Activated CD4-positive, alpha-beta T cell treated with anti-CD3 and anti-CD28 coated beads for 24 hours (primary cell): ENCODE data around the gene JMJD8.
A peak's percentile ranks its signal among the peaks of the same experiment; 100 is the strongest.

ENCODE experiments used
- DNase-seq, 2 donors: peaks; one replicate each; pipeline ENCODE4 v3.0.0-alpha.2; 2020; ENCODE audit warnings: low read depth in 2 of 2

Gene JMJD8

DNA sequence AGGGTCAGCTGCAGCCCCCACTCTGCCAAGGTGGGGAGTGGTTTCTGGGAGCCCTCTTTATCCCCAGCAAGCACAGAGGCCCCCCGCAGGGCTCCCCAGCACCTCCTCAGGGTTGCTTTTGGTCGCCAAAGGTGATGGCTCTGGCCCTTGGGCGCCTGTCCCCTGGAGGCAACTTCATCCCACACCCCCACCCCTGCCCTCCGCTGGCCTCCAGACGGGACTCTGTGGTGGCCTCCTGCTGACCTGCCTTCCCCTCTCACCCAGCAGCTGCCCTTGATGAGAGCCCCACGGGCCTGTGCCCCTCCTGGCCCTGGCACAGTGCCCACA lies 24.0 kb downstream of the JMJD8 start:
- no peak for DNase-seq

DNA sequence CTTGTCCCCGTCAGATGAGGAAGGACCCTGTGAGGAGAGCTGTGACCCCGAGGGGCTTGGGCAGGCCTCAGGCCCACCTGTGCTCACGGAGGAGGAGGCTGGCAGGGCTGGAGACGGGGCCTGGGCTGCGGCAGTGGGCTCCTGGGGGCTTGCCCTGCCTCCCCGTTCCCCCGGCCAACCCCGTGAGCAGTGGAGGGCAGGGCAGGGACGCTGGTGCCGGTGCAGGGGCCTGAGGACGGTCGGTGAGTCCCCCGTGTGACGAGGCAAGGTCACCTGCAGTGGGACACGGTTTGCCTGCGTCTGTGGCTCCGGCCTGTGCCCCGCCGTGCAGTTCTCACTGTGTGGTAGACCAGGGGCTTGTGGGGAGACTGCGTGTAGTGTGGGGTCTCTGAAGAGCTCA lies 24.5 kb downstream of the JMJD8 start:
- no peak for DNase-seq

DNA sequence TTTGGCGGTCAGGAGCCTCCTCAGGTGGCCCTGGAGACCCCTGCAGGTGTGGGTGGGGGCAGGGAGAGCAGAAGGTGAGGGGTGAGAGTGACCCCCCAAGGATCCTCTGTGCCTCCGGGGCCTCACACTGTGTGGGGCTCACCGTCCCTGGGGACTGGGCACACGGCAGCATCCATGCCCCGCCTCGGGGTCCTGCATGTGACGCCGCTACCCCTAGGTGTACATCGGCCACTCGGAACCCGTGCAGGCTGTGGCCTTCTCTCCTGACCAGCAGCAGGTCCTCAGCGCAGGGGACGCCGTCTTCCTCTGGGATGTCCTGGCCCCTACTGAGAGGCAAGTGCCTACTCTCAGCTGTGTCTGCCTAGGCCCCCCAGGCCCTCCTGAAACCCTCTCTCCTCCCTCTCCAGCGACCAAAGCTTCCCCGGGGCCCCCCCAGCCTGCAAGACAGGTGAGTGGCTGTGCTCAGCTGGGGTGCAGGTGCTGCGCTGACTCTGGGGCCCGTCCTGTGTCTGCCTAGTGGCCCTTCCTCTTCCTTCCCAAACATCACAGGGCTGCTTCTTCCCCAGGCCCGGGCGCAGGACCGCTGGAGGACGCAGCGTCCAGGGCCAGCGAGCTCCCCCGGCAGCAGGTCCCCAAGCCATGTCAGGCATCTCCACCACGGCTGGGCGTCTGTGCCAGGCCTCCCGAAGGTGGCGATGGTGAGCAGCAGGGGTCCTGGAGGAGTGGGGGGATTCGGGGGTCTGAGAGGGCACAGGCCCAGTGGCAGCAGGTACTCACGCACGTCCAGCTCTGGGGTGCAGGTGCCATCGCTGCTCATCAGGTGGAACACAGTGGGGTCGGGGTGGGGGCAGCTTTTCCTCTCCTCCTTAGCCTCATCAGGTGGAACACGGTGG lies 25.2 kb downstream of the JMJD8 start:
- DNase-seq: no peak

DNA sequence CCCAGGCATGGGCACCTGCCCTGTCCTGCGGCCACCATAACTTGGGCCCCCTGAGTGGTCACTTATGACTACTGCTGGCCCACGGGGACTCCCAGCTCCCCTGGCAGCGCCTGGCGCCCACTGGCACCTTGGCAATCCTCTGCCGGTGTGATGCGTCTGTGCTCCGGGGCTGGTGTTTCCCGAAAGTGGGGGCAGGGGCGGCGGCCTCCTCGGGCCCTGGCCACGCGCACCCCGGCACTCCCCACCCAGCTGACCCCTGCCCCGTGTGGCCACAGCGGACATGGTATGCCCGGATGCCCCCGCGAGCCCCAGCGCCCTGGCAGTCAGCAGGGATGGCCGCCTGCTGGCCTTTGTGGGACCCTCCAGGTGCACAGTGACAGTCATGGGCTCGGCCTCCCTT lies 26.6 kb downstream of the JMJD8 start:
- DNase-seq: no peak

DNA sequence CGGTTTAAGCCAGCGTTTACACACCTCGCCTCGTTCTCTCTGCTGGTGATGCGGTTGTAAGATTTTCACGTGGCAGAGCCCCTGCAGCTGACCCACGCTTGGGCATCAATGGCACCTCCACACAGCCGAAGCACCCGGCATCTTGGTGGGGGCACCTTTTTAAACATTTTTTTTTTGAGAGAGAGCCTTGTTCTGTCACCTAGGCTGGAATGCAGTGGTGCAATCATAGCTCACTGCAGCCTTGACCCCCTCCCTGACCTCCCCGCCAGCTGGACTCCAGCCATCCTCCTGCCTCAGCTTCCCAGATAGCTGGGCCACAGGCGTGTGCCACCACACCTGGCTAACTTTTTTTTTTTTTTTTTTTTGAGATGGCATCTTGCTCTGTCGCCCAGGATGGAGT lies 30.1 kb downstream of the JMJD8 start:
- no peak for DNase-seq

DNA sequence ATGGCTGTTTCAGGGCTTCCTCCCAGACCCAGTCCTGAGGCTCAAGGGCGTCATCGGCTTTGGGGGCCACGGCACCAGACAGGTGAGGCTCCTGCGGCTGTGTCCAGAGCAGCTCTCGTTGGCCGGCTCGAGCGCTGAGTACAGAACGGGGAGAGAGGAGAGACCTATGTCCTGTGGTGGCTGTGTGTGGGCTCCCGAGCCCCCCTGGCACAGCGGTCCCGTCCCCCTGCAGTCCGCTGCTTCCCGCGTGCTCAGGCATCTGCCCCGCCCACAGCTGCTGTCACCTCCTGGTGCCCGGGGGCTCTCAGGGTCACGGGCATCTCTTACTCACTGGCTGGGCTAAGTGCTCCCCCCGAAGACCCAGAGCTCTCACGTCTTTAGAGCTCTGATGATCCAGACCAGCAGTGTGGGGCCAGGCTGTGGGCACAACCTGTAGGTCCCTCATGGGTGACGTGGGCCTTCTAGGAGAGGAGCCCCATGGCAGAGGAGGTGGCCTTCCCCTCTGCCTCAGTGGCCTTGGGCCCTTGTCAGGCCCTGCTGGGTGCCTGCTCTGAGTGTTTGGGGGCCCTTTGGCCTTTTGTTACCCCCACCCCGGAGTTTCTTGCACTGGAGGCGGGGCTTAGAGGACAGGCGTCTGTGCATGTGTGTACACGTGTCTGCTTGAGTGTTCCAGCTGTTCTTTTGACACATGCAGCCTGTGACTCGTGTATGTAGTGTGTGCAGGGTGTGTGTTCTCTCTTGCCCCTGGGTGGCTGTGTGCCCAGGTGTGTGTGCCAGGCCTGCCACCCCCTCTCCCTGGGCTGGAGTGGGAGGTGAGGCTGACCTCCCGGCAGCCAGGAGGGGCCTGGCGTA lies 31.5 kb downstream of the JMJD8 start:
- DNase-seq: no peak

DNA sequence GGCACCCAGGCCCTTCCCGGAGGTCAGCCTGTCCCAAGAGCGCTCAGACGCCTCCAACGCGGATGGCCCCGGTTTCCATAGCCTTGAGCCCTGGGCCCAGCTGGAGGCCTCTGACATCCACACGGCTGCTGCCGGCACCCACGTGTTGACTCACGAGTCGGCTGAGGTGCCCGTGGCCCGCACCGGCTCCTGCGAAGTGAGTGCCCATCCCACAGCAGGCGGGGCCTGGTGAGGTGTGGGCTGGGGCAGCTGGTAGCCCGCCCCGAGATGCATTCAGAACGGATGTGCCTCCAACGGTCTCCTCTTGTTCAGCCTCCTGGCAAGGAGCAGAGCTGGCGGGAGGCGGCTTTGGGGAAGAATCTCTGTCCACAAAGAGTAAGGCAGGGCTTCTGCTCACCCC lies 32.3 kb downstream of the JMJD8 start:
- no peak for DNase-seq

DNA sequence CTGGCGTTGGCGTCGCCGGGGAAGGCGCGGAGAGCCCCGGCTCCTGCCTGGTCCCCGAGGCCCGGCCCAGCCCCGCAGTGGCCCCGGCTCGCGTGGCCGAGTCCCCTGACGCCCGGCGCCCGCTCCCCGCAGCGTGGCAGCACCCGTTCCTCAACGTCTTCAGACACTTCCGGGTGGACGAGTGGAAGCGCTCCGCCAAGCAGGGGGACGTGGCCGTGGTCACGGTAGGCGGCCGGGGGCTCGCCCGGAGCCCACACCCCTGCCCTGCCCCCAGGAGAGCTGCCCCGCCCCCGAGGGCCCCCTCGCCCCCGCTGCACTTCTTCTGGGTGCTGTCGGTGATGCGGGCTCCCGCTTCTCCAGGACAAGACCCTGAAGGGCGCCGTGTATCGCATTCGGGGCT lies 34.5 kb downstream of the JMJD8 start:
- no peak for DNase-seq

DNA sequence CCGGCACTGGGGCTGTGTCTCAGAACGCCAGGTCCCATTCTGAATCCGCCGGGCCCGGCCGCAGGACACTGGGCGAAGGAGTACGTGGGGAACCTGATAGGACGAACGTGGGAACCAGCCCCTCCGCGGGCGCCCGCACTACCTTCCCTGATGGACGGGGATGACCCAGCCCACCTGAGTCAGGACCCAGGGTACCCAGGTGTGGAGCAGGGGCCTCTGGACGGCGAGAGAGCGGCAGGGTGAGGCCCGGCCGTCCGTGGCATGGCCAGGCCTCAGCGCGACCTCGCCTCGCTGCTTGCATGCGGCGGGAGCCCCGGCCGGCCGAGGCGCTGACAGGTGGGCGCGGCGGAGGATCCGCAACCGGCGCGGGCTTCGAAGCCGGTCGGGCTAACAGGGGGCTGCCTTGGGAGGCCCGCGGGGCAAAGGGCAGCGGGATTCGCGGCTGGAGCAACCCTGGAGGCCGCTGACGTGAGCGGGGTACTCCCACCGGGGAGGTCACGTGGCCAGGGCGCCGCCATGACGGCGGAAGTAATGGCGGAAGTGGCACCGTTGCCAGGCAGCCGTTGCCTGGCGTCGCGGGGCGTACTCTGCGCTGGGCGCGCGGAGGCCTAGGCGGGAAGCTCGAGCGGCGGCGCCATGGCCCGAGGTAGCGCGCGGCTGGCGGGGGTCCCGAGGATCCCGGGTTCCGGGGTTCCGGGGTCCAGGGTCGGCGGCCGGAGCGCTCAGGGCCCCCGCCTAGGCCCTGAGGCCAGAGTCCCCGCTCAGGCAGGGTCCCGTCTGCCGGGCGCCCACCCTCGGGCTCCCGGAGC lies 35.1 kb downstream of the JMJD8 start, which contains the start of gene WDR90:
WDR90 (plus strand) TSS at position 585 of the 809 bp plus-strand sequence; CDS start at position 637, 52 bp downstream.
- peak; percentile 87 to 90 for DNase-seq

DNA sequence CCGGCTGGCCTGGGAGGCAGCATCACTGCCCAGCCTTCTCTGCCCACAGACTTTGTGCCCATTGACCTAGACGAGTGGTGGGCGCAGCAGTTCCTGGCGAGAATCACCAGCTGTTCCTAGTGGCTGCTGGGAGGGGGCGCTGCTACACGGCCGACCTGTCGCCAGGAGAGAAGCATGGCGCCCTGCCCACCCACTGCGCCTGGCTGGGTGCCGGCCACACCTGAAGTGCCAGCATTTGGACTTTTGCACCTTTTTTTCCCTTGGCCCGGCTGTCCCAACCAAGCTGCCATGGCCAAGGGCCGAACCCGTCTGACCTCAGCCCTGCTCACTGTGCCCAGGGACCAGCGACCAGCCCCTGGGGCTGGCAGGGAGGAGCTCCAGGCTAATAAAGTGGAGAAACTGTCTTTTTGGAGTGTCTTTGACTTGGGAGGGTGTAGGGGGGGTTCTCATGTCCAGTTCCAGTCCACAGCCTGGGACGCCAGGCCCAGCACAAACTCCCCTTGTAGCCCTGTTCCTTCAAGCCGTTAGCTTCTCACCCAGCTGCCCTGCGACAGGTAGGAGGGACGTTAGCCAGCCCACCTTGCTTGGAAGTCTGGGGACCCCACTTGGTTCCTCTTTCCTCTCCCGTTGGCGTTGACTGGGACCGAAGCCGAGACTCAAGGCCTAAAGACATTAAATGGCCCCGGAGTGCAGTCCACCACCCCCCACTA lies 35.9 kb downstream of the JMJD8 start:
- DNase-seq: peak in 1 of 2 donors; percentile 44

DNA sequence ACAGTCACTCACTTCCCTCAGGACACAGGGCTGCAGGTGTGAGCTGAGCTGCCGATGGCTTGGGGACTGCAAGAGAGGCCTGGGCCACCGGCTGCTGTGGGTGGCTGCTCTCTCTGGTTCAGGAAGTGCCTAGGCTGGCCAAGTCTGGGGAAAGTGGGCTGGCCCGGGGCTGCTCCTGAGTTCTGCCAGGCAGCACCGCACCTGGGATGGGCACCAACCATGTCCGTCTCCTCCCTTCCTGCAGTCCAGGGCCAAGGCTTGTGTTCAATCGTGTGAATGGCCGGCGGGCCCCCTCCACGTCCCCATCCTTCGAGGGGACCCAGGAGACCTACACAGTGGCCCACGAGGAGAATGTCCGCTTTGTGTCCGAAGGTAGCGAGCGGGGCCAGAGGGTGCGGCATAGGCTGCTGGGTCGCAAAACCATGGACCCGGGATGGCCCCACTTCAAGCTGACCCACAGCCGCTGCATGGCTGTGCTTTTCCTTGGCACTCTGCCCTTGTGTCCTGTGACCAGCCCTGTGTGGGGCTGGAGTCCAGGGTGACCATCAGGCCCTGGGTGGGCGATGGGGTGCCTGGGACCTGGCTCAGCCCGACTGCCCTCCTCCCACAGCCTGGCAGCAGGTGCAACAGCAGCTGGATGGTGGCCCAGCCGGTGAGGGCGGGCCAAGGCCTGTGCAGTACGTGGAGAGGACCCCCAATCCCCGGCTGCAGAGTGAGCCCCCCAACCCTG lies 36.8 kb downstream of the JMJD8 start:
- DNase-seq: no peak

DNA sequence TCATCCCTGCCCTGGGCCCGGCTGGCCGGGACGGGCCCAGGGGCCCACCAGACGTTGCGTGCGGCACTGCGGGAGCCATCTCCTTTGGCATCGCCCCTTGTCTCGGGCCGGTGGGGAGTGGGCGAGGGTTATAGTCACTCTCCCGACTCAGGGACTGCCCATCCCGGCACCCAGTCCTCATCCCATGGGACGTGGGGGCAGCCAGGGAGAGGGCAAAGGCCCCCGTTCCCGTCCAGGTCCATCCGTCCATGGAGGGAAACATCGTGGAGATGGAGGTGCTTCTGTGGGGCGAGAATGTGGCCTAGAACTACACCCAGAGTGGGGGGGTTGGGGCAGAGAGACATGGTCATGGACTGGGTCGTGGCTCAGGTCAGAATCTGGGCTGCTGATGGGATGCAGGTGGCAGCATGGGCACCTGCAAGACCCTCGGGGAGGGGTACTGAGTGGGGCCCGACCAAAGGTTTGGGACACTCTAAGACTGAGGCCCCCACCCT lies 37.4 kb downstream of the JMJD8 start:
- DNase-seq: no peak

DNA sequence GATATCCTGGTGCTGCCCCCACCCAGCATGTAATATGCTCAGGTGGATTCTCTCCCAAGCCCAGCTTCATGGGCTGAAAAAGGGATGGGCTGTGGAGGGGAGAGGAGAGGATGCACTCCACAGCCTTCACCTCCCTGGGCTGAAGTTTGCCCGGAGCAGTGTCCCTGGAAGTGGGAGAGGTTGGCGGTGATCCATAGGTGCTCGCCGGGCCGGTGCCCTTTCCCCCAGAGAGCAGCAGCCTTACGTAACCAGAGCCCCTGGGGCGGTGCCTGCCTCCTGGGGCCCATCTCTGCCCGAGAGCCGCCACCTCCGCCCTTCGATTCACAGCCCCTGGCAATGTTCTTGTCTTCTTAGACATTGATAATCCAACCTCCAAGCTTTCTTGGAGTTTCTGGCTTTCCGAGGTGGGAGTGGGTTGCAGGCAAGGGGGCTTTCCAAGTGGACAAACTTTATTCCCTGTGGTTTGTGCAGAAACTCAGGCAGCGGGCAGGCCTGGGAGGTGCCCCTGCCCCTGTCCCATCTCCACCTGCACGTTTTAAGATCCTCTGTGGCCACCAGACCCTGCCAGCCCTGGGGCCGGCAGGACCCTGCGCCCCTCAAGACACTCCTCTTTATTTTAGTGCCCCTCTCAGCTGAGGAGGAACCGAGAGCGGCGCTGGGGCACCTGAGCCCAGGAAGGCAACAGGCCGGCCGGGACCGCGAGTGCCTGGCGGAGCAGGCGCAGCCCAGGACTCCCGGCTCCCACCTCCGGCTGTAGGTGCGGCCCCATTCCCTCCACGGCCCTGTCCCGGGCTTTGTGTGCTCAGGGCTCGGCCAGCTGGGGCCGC lies 38.1 kb downstream of the JMJD8 start:
- DNase-seq: no peak

DNA sequence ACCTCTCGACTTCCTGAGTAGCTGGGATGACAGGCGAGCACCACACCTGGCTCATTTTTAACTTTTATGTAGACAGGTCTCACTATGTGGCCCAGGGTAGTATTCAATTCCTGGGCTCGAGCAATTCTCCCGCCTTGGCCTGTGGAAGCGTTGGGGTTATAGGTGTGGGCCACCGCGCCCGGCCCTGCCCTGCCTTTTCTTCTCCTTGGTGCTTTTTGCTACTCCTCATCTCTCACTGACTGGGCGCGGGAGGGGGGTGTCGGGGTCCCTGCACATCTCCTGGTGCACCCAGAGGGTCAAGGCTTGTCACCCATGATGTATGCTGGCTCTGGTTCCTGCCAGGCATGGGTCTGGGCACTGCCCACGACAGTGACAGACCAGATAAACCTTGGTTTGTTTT lies 39.6 kb downstream of the JMJD8 start:
- DNase-seq: no peak

DNA sequence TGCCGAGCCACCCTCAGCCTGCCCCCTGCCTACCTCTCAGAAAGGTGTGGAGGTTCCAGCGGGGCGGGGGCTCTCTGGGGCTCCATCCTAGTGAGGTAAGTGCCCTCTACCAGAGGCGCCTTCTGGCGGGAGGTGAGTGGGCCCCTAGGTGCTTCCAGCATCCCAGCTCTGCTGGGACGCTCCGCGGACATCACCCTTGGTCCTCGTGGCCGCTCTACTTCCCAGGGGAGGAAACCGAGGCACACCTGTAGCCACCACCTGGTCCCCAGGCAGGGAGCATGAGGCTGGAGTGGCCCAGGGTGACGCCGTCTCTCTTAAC lies 41.1 kb downstream of the JMJD8 start:
- no peak for DNase-seq

DNA sequence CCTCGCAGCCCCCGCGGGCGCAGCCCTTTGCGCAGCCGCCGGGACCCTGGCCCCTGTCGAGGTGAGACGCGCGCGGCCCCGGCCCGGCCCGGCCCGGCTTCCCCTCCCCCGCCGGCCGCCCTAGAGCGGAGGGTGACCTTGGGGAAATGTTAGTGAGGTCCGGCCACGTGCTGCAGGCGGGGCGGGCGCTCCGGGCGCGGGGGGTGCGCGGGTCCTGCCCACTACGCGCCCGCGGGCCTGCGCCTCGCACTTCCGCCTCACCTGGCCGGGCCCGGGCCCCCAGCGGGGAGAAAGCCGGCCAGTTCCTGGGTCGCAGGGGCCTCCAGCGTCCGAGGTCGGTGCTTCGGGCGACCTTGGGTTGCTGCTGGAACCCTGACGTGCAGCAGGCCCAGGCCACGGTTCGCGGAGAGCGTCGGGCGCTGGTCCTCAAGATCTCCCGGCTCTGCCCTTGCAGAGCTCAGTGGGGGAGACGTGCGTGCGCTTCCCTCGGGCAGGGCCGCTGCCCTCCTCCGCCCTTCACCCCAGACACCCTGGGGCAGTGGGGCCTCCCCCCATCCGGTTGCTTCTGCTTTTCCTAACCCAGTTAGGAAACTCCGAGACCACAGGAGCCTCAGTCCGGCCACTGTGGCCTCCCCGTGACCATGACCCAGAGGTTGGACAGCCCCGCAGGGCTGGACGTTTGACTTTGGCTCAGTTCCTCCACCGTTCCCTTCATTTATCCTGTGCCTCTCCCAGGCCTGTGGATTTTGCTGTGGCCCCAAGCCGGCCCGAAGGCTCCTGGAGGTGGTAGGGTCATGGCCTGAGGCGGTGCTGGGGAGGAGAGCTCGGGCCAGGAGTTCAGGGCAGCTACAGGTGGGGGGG lies 41.7 kb downstream of the JMJD8 start:
- DNase-seq: peak in 1 of 2 donors; percentile 34

DNA sequence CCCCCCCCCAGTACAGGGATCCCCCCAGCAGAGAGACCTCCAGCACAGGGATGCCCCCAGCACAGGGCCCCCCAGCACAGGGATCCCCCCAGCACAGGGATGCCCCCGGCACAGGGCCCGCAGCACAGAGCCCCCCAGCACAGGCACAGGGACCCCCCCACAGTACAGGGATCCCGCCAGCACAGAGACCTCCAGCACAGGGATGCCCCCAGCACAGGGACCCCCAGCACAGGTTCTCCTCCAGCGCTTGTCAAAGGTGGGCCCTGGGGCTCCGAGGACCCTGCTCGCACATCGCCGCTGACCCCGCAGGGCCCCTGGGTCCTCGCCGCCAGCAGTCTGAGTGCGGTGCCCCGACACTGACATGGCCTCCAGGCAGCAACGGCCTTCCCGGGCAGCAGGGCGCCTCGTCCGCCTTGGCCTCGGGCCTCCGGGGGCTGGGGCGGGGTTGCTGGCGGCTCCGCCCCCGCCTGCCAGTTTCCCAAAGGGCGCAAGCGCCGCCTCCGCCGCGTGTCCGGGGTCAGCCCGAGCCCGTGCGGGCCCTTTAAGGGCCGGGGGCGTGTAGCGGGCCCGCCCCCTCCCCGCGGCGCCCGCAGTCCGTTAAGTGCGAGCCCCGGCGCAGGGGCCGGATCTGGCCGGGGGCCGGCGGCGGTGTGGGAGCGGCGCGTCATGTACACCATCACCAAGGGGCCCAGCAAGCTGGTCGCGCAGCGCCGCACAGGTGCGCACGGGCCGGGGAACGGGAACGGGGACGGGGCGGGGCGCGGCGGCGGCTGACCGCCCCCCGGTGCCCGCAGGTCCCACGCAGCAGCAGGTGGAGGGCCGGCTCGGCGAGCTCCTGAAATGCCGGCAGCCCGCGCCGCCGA lies 42.6 kb downstream of the JMJD8 start, which contains the start of gene MCRIP2:
MCRIP2 (plus strand) TSS at position 503 of the 863 bp plus-strand sequence; CDS start at position 667, 164 bp downstream.
- DNase-seq: peak; percentile 54 to 71

DNA sequence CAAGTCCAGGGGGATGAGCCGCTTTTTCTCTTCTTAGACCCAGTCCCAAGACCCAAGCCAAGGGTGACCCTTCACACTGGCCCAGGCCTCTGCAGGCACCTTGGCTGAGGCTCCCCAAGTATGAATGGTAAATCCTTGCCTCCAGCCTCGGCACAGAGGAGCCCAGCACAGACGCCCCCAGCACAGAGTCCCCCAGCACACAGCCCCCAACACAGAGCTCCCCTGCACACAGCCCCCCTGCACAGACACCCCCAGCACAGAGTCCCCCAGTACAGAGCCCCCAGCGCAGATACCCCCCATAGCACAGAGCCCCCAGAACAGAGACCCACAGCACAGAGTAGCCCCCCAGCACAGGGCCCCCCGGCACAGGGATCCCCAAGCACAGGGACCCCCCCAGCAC lies 43.5 kb downstream of the JMJD8 start:
- no peak for DNase-seq
